NCI-H2196 treated with DMSO at 0.1 percent for 48 hours (cell line): Measurements from ENCODE around the gene NUAK1.
"Not testable (repeated sequence)": the region's sequence is repeated elsewhere in the genome, so short reads cannot be mapped to it uniquely, and the experiment has no call there.

ENCODE experiments used
- DNase-seq: peaks from one replicate; lab custom pipeline; 2025; ENCODE audit not compliant: unreplicated experiment; lab: John Stamatoyannopoulos, UW

The NUAK1 gene

DNA sequence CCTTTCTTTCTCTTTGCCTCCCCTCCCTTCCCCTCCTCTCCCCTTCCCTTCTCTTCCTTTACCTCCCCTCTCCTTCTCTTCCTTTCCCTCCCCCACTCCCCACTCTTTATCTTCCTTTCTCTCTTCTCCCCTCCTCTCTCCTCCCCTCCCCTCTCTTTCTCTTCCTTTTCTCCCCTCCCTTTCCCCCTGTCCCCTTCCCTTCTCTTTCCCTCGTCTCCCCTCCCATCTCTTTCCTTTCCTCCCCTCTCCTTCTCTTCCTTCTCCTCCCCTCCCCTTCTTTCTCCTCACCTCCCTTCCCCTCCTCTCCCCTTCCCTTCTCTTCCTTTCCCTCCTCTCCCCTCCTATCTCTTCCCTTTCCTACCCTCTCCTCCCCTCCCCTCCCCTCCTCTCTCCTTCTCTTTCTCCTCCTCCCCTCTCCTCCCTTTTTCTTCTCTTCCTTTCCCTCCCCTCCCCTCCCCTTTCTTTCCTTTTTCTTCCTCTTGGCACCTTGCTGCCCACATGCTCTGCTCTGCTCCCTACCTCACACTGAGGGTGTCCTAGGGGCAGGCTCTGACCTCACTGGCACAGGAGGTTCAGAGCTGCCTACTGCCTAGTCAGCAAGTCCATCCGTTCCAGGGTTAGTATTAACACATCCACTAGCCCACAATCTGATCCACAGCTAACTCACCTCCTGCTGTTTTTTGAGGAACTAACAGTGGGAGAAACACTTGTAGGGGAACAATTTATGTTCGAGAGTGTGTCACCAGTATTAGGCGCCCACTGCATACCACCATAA is 101.0 kb downstream of the NUAK1 start:
- DNase-seq: no peak

DNA sequence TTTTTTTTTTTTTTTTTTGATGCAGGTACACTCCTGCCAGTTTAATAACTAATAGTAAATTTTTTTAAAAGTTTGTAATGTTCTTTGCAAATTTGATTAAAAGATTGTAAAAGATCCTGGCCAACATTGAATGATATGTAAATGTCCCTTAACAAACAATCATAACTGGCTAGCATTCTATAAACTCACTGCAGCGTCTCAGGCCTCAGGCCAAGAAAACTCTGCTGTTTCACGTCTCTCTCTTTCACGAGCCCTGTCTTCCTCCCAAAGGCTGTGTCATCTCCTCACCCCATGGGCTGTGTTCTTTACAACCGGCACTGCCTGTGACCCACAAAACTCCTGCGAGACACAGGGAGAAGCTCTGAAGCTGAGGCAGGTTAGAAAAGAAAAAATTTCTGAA is 103.3 kb downstream of the NUAK1 start:
- DNase-seq: no peak

DNA sequence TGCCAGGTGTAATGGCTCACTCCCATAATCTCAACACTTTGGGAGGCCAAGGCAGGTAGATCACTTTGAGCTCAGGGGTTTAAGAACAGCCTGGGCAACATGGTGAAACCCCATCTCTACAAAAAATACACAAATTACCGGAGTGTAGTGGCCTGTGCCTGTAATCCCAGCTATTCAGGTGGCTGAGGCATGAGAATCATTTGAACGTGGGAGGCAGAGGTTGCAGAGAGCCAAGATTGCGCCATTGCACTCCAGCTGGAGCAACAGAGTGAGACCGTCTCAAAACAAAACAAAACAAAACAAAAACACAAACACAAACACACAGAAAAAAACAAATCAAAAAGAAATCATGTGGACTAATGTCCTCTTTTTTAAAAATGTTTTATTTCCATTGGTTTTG is 104.4 kb downstream of the NUAK1 start:
- no peak for DNase-seq

DNA sequence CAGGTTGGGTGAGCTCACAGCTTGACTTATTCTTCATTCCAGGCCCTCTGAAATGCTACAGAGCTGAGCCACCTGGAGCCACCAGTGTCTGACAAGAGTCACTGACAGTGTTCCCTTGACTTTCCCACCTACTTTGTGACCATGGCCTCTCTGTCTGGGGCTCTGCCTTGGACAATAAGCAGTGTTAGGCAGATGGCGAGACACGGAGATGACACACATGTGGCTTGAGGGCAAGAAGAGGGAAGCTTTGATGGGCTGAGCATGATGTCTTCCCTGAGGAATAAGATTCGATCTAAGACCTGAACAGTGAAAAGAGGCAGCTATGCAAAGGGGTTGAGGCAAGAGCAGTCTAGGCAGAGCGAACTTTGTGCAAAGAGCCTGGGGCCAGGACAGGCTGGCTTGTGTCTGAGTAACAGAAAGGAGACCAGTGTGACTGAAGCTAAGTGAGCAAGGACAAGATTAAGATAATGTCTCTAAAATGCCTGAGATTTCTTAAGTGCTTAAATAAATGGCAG is 105.5 kb downstream of the NUAK1 start:
- DNase-seq: no peak

DNA sequence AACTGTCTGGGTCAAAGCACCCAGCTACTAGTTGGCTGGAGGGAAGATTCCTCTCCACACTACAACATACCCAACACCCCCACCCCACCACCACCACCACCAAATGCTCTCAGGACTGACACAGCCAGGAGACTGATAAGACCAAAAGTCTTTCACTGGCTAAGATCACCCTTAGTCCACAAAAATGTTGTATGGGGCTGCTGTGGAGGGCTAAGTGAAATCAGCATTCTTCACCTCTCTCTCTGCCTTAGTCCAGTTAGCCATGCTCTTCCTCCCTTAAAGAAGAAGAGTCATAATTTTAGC is 106.2 kb downstream of the NUAK1 start:
- DNase-seq: no peak

DNA sequence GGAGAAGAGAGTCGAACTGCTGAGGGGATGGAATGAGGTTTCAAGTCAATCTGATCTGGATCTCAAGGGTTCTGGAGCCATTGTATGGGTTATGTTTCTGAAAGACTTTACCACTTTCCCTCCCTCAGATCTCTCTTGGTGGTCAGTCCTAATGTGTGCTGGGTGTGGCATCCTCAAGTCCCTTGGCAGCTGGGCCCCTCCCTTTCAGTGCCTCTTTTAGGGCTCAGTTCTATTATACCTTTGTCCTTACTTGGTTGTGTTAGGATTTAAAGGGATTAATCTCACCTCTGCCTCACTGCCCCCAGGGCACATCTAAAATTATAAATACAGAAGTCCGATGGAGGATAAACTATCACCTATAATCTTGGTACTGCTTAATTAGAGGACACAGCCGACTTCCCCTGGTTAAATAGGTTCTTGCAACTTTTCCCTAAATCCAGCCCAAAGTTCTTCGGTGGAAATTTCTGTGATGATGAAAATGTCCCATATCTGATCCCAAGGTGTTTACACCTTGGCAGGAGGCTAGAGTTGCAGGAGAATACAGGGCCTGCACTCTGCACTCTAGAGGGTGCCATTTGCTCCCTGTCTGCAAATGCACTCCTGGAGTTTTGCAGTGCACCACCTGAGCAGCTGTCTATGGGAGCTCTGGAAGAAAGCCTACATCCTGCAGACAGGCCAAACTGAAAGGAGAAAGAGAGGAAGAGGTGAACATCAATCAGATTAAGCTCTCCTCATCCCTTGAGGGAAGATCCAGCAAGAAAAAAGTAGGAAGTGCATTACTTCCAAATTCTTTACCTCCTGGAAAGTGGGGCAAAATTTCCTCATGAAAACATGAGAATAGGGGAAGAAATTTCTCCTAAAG is 106.8 kb downstream of the NUAK1 start:
- DNase-seq: no peak

DNA sequence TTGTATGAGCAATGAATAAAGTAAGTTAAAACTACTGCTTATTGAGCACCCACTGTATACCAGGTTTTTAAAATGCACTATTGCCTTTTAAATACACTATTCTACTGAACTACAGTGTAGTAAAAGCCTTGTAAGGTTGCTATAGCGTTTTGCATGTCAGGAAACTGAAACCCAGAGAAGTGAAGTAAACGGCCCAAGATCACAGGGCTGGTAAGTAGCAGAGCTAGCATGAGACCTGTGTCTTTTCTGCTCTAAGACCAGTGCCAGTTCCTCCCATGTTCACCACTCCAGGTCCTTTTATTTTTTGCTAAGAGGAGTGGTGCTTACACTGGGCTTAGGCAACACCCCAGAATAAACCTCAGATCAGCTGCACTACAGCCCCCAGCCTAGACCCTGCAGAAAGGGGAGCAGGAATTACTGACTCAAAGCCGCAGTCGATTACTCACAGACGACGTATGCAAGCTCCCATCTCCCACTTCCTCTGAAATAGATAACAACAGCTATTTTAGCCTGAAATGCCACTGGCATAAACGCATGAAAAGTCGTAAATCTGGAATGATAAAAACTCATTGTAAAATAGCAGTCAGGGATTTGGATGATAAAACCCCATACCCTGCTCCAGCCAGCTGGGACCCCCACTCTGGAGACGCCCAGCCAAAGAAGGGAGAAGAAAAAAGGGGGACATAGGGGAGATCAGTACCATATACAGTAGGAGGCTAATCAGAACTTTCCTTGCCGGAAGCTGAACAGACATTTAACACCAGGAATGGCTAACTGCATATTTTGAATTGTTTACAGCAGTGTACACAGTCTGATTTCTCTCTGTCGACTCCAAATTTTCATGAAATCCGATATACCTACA is 108.3 kb downstream of the NUAK1 start:
- no peak for DNase-seq

DNA sequence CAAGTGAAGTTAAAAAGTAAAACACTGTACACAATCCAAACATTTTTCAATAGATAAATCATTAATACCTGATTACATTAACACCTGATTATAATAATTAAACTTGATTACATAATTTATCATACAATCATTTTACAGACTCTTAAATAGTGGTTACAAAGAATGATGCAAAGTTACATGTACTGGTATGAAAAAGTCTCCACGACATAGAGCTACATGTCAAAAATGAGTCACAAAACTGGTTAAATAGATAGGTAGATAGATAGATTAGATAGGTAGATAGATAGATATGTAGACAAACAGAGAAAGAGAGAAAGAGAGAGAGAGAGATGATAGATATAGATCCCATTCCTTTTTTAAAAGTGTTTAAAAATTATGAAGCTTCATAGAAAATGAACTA is 109.2 kb downstream of the NUAK1 start:
- DNase-seq: no peak

DNA sequence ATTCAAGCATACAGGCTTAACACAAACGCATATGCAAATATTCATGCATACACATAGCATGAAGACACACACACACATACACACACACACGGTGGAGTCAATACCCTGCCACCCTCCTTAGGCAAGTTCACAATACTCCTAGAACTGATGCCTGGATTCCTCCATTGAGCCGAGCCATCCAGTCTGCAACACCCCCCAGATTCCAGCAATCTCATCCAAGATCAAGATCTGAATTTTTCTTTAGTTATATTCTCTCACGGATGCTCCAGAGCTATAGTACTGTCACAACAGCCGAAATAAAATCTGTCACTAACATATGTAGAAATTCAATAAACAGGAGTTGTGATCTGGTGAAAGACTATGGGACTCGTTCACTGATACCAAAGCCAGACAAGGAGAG is 110.8 kb downstream of the NUAK1 start:
- no peak for DNase-seq

DNA sequence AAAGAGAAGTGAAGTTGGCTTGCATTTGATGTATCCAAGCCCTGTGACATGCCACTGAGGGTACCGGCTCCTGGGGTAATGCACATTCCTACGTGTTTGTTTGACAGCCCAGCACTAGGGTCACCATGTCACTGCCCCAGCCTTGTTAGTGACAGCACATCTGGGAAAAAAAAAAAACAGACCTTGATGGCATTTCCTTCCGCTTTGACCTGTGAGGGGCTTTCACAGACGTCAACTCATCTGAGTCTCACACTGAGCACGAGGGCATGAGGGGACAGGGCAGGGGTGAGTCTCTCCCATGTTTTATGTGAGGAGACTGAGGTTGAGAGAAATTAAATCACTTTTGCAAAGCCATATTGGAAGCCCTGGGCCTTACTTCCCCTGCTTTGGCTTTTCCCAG is 111.5 kb downstream of the NUAK1 start:
- no peak for DNase-seq

DNA sequence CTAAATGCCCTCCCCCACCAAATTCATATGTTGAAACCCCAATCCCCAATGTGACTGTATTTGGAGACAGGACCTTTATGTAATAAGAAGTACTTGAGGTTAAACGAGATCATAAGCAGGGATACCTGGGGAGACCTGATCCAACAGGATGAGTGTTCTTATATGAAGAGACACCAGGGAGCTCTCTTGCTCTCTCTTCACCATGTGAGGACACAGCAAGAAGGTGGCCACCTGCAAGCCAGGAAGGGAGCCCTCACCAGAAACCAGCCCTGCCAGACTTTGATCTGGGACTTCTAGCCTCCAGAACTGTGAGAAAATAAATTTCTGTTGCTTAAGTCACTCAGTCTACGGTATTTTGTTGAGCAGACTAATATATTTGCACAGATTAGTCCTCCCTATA is 113.6 kb downstream of the NUAK1 start:
- no peak for DNase-seq

DNA sequence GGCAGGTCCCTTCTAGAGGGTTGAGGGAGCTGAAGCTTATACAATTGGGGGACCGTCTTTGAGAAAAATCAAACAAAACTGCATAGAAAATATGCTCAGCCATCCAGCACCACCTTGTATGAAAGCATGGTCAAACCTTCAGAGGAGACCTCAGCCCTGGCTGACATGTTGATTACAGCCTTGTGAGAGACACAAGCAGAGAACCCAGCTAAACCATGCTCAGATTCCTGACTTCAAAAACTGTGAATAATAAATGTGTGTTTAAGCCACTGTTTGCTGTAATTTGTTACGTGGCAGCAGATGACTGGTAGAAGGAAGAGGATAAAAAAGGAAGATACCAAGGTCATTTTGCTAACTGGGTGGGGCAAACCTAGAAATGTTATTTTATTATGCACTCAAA is 115.7 kb downstream of the NUAK1 start:
- DNase-seq: no peak

DNA sequence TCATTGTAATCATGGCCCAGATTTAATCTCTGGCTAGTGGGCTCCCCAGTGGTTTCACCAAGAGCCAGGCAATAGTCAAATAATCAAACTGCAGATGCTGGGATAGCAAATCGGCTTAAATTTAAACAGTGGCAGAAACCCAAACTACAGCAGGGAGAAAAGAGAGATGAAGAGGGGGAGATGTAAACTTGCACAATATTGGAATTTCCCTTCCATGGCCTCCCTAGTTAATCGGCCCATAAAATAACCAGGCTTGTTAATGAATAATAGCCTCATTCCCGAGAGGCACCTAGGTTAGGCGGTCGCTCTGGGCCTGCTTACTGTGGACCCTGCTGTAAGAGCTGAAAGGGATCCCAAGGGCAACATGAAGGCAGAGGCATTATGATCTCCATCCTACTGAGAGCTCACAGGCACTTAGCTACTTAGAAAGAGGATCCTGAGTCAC is 116.2 kb downstream of the NUAK1 start:
- no peak for DNase-seq

DNA sequence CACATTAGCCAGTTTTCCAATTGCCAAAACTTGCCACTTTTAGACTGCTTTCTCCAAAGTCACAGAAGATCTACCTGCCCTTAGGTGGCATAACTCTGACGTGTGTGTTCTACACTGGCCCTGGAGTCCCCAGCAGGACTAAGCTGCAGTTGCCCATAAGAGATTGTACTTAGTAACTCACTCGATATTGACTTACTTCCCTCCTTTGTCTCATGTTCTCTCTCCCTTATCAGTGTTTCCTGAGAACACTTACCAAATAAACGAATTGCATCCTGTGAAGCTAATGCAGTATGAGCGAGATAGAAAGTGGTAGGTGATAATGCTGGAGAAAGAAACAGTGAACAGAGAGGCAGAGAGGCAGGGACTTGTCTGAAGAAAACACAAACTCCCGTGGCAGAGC is 117.2 kb downstream of the NUAK1 start:
- DNase-seq: no peak

DNA sequence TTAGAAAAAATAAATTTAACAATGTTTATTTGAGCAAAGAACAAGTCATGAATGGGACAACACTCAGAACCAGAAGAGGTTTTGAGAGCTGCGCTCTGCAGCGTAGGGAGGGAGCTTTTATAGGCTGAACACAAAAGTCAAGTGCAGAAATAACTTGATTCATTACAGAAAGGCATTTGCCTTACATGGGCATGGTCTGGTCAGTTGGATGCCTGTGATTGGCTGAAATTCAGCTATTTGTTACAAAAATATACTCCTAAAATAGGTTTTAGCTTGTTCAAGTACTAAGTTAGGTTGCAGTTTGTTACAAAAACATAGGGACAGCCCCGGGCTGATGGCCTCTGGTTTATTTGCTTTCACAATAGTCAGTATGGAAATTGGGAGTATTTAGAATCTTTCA is 118.0 kb downstream of the NUAK1 start:
- no peak for DNase-seq

DNA sequence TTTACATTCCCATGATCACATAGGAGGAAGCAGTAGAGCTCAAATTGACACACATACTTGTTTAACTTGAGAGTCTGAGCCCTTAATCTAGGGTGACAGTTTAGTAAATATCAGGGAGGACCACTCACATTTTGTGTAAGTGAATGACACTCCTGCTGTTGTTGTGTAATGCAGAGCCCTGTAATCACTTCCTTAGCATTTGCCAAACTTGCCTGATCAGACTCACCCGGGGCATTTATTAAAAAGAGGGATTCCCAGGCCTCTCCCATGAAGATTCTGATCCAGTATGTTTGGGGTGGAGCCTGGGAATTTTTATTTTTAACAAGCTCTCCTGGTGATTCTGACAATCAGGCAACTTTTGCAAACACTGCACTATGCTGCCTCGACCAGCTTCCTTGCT is 119.6 kb downstream of the NUAK1 start:
- DNase-seq: no peak

DNA sequence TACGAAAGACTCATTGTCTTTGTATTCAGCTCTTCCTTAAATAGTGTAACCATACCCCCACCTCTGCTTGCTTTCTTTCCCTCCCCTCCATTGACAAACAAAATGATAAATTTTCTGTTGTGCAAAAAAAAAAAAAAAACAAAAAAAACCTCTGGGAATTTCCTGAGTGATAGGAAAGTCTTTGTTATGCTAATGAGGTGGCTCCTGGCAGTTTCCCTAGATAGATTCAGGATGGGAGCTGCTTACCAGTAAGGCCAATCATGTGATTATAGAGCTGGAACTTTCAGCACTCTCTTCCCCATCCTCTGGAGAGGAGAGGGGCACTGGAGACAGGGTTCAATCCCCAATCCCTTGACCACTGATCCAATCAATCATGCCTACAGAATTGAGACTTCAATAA is 120.5 kb downstream of the NUAK1 start:
- no peak for DNase-seq

DNA sequence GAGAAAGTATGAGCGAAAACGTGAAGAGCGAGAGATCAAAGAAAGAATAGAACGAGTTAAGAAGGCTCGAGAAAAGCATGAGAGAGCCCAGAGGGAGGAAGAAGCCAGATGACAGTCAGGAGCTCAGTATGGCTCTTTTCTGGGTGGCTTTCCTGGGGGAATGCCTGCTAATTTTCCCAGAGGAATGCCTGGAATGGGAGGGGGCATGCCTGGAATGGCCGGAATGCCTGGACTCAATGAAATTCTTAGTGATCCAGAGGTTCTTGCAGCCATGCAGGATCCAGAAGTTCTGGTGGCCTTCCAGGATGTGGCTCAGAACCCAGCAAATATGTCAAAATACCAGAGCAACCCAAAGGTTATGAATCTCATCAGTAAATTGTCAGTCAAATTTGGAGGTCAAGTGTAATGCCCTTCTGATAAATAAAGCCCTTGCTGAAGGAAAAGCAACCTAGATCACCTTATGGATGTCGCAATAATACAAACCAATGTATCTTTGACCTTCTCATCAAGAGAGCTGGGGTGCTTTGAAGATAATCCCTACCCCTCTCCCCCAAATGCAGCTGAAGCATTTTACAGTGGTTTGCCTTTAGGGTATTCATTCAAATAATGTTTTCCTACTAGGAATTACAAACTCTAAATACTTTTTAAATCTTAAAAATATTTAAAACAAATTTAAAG is 122.0 kb downstream of the NUAK1 start:
- DNase-seq: not testable (repeated sequence)

DNA sequence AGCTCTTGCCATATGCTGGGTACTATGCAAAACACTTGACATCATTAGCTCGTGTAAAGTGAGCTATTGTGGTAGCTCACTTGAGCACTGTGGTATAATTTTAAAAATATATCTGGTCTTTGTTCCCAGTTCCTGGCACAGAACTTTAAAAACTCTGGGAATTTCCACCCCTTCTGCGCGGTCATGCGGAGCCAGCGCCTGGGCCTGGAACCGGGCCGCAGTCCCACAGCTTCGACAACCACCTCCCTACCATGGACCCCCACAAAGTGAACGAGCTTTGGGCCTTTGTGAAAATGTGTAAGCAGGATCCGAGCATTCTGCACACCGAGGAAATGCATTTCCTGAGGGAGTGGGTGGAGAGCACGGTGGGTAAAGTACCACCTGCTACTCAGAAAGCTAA is 123.1 kb downstream of the NUAK1 start:
- no peak for DNase-seq

DNA sequence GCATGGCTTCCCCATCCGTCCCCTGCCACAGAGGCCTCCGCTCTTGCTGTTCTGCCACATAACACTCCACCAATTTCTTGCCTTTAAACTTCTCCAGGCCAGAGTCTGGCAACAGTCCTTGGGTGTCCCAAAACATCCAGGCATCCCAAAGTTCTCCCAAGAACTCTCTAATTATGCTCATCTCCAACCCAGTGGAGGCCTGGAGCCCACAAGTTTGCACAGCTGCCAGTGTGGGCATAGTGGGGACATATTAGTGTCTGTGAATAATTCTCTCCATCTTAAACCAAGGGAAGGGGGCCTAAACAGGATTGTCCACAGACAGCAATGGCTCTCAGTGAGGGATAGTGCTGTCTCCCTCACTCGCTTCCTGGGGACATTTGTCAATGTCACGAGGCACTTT is 124.8 kb downstream of the NUAK1 start:
- DNase-seq: no peak
